Measurements from ENCODE around the gene KCNIP4. TPM values are rescaled to one million over a fixed set of nuclear protein-coding genes. Genes with fewer than 3 reads are reported as not detected.
"Not testable (repeated sequence)": the region's sequence is repeated elsewhere in the genome, so short reads cannot be mapped to it uniquely, and the experiment has no call there.

Gene KCNIP4
- polyA plus RNA-seq, 1 donor (not counting 4 experiments of a cell fraction or from before 2014, with no cell fraction given): 0.07 TPM

DNA sequence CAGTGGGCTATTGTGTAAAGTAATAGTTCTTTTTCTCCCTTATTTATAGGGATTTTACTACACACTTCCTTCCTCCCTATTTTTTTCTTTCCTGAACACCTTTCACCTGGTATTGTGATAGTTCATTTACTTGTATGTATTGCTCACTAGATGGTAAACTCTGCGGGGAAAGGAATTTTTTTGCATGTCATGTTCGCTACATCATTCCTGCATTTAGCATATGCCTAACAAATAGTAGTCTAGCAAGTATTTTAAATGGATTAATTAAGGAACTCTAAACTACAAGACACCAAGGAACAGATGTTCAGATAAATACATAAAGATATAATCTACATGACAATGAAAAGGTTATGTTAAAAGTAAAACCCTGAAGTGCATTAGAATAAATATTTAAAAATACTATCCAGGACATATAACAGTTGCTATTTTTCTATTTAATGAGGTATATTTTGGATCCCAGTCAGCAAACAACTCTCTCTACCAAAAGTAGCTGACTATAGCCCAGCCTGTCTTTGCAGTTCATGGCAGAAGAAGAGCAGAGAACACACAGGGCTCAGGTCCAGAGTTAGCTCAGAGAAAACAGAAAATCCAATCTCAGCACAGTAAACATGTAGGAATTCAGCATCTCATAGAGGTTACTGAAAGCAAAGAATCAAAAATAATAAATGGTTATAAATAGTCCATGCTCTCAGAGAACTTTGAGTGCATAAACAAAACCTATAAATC is 1160.5 kb downstream of the KCNIP4 start:
- Histone ChIP-seq H3K79me2 (ENCODE audit: control insufficient read depth, insufficient read depth, low read length) (no peaks in the 10 kb centered on the region), H3K36me3 (ENCODE audit: control insufficient read depth in 2 of 2, extremely low read depth in 1 of 2, insufficient read depth in 2 of 2, low read length in 2 of 2) (no peaks in the 10 kb centered on the region), H3K4me1 (ENCODE audit: control insufficient read depth, extremely low read depth, insufficient read depth, low read length) (no peaks in the 10 kb centered on the region), H3K27ac (ENCODE audit: control insufficient read depth, insufficient read depth, low read length) (no peak overlapping the region), H2AFZ (ENCODE audit: control insufficient read depth, low read length) (no peak overlapping the region), H3K9me1 (ENCODE audit: control insufficient read depth, extremely low read depth, insufficient read depth, low read length) (no peaks in the 10 kb centered on the region), H3K27me3 (ENCODE audit: control insufficient read depth, extremely low read depth, insufficient read depth, low read length) (no peaks in the 10 kb centered on the region), H3K4me2 (ENCODE audit: control insufficient read depth, extremely low read depth, insufficient read depth, low read depth, low read length) (no peak overlapping the region), H3K9me3 (ENCODE audit: control insufficient read depth, low read depth, low read length) (no peaks in the 10 kb centered on the region), H3K9ac (ENCODE audit: control insufficient read depth, extremely low read depth, insufficient read depth, low read length) (no peak overlapping the region), H3K4me3 (ENCODE audit: control insufficient read depth in 2 of 3, extremely low read depth in 1 of 3, insufficient read depth in 2 of 3, low read depth in 1 of 3, low read length in 3 of 3) (no peak overlapping the region), H4K20me1 (ENCODE audit: control insufficient read depth, extremely low read depth, insufficient read depth, low read length) (no peaks in the 10 kb centered on the region)
- DNase-seq (ENCODE audit: low read depth, low spot score) (no peak), FAIRE-seq (no peak)
- TF ChIP-seq, protein P1, sequence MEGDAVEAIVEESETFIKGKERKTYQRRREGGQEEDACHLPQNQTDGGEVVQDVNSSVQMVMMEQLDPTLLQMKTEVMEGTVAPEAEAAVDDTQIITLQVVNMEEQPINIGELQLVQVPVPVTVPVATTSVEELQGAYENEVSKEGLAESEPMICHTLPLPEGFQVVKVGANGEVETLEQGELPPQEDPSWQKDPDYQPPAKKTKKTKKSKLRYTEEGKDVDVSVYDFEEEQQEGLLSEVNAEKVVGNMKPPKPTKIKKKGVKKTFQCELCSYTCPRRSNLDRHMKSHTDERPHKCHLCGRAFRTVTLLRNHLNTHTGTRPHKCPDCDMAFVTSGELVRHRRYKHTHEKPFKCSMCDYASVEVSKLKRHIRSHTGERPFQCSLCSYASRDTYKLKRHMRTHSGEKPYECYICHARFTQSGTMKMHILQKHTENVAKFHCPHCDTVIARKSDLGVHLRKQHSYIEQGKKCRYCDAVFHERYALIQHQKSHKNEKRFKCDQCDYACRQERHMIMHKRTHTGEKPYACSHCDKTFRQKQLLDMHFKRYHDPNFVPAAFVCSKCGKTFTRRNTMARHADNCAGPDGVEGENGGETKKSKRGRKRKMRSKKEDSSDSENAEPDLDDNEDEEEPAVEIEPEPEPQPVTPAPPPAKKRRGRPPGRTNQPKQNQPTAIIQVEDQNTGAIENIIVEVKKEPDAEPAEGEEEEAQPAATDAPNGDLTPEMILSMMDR (optimal IDR thresholded peaks at IDR 0.05 in 1 of 3, IDR thresholded peaks at IDR 0.05 in 1 of 3, conservative IDR thresholded peaks at IDR 0.05 in 1 of 3; ENCODE audit: extremely low read depth in 1 of 3, insufficient read depth in 2 of 3, low read length in 3 of 3): no peak
- TF ChIP-seq EZH2 (IDR thresholded peaks at IDR 0.05; ENCODE audit: low read length): no peak
- dilution Hi-C loops (cut with MboI; ENCODE audit: extremely low pct_ligation_motif_present, low sequenced_read_pairs): no loop called here

DNA sequence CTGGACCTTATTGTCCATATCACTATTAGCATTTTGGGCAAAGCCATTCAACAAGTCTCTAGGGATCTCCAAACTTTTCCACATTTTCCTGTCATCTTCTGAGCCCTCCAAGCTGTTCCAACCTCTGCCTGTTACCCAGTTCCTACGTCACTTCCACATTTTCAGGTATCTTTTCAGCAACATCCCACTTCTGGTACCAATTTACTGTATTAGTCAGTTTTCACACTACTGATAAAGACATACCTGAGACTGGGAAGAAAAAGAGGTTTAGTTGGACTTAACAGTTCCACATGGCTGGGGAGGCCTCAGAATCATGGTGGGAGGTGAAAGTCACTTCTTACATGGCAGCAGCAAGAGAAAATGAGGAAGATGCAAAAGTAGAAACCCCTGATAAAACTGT is 1165.4 kb downstream of the KCNIP4 start:
- H4K20me1 ChIP-seq (ENCODE audit: control insufficient read depth, extremely low read depth, insufficient read depth, low read length); dilution Hi-C loops (cut with MboI; ENCODE audit: extremely low pct_ligation_motif_present, low sequenced_read_pairs); H3K4me1 ChIP-seq (ENCODE audit: control insufficient read depth, extremely low read depth, insufficient read depth, low read length); DNase-seq (ENCODE audit: low read depth, low spot score); H3K79me2 ChIP-seq (ENCODE audit: control insufficient read depth, insufficient read depth, low read length); H3K9me3 ChIP-seq (ENCODE audit: control insufficient read depth, low read depth, low read length); H3K9me1 ChIP-seq (ENCODE audit: control insufficient read depth, extremely low read depth, insufficient read depth, low read length); H3K4me3 ChIP-seq (ENCODE audit: control insufficient read depth in 2 of 3, extremely low read depth in 1 of 3, insufficient read depth in 2 of 3, low read depth in 1 of 3, low read length in 3 of 3); H2AFZ ChIP-seq (ENCODE audit: control insufficient read depth, low read length); H3K36me3 ChIP-seq (ENCODE audit: control insufficient read depth in 2 of 2, extremely low read depth in 1 of 2, insufficient read depth in 2 of 2, low read length in 2 of 2); H3K9ac ChIP-seq (ENCODE audit: control insufficient read depth, extremely low read depth, insufficient read depth, low read length); H3K27me3 ChIP-seq (ENCODE audit: control insufficient read depth, extremely low read depth, insufficient read depth, low read length); H3K27ac ChIP-seq (ENCODE audit: control insufficient read depth, insufficient read depth, low read length); FAIRE-seq; H3K4me2 ChIP-seq (ENCODE audit: control insufficient read depth, extremely low read depth, insufficient read depth, low read depth, low read length): not testable (repeated sequence)

DNA sequence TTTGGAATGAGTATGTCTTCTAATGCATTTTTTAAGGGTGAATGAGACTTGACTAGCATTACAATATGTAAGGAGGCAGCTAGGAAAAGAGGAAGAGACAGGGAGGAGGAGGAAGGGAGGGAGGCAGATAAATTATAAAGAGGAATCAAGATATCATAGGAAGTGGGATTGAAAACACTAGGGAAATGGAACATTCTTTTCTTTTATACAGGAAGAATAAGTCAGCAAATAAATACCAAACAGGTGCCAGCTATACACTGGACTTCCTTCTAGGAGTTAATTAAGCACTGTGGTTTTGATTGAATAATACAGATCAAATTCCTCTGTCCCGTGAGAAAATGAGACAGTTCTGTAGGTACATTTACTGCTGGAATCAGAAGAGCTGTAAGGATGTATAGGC is 1169.7 kb downstream of the KCNIP4 start:
- Histone ChIP-seq H3K79me2 (ENCODE audit: control insufficient read depth, insufficient read depth, low read length) (no peaks in the 10 kb centered on the region), H2AFZ (ENCODE audit: control insufficient read depth, low read length) (no peak overlapping the region), H3K4me1 (ENCODE audit: control insufficient read depth, extremely low read depth, insufficient read depth, low read length) (no peaks in the 10 kb centered on the region), H3K9me3 (ENCODE audit: control insufficient read depth, low read depth, low read length) (no peaks in the 10 kb centered on the region), H3K27ac (ENCODE audit: control insufficient read depth, insufficient read depth, low read length) (no peak overlapping the region), H3K9me1 (ENCODE audit: control insufficient read depth, extremely low read depth, insufficient read depth, low read length) (no peaks in the 10 kb centered on the region), H4K20me1 (ENCODE audit: control insufficient read depth, extremely low read depth, insufficient read depth, low read length) (no peaks in the 10 kb centered on the region), H3K9ac (ENCODE audit: control insufficient read depth, extremely low read depth, insufficient read depth, low read length) (no peak overlapping the region), H3K27me3 (ENCODE audit: control insufficient read depth, extremely low read depth, insufficient read depth, low read length) (no peaks in the 10 kb centered on the region), H3K4me2 (ENCODE audit: control insufficient read depth, extremely low read depth, insufficient read depth, low read depth, low read length) (no peak overlapping the region), H3K4me3 (ENCODE audit: control insufficient read depth in 2 of 3, extremely low read depth in 1 of 3, insufficient read depth in 2 of 3, low read depth in 1 of 3, low read length in 3 of 3) (no peak overlapping the region), H3K36me3 (ENCODE audit: control insufficient read depth in 2 of 2, extremely low read depth in 1 of 2, insufficient read depth in 2 of 2, low read length in 2 of 2) (no peaks in the 10 kb centered on the region)
- DNase-seq (ENCODE audit: low read depth, low spot score) (no peak), FAIRE-seq (no peak)
- TF ChIP-seq EZH2 (IDR thresholded peaks at IDR 0.05; ENCODE audit: low read length): no peak
- TF ChIP-seq, protein P1 (optimal IDR thresholded peaks at IDR 0.05 in 1 of 3, IDR thresholded peaks at IDR 0.05 in 1 of 3, conservative IDR thresholded peaks at IDR 0.05 in 1 of 3; ENCODE audit: extremely low read depth in 1 of 3, insufficient read depth in 2 of 3, low read length in 3 of 3): no peak
- dilution Hi-C loops (cut with MboI; ENCODE audit: extremely low pct_ligation_motif_present, low sequenced_read_pairs): no loop called here

Data from keratinocyte (primary cell).